ENCODE results near the gene PTCHD1.

Gene PTCHD1

DNA sequence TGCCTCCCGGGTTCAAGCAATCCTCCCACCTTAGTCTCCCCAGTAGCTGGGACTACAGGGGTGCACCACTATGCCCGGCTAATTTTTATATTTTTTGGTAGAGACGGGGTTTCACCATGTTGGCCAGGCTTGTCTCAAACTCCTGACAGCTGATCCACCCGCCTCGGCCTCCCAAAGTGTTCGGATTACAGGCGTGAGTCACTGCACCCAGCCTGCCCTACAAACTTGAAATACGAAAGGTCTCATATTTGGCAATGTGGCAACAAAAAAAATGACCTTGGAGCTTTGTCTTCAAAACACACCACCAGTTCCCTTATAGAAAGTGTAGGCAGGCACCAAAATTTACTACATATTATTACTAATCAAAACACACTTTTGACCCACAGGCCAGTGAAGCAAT is 22.9 kb upstream of the PTCHD1 start:
- no peak for DNase-seq (ENCODE audit: extremely low spot score)
- CTCF ChIA-PET, result interaction anchor here (1.3 kb wide), 1 partner anchor 12 kb away, joined by 3 read pairs; no protein-coding TSS in a partner anchor
- TF ChIP-seq, protein P1, sequence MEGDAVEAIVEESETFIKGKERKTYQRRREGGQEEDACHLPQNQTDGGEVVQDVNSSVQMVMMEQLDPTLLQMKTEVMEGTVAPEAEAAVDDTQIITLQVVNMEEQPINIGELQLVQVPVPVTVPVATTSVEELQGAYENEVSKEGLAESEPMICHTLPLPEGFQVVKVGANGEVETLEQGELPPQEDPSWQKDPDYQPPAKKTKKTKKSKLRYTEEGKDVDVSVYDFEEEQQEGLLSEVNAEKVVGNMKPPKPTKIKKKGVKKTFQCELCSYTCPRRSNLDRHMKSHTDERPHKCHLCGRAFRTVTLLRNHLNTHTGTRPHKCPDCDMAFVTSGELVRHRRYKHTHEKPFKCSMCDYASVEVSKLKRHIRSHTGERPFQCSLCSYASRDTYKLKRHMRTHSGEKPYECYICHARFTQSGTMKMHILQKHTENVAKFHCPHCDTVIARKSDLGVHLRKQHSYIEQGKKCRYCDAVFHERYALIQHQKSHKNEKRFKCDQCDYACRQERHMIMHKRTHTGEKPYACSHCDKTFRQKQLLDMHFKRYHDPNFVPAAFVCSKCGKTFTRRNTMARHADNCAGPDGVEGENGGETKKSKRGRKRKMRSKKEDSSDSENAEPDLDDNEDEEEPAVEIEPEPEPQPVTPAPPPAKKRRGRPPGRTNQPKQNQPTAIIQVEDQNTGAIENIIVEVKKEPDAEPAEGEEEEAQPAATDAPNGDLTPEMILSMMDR (IDR thresholded peaks at IDR 0.05; ENCODE audit: control extremely low read depth, extremely low read depth, low read depth, missing control alignments), result no peak
- POLR2A ChIA-PET, result no interaction called here

DNA sequence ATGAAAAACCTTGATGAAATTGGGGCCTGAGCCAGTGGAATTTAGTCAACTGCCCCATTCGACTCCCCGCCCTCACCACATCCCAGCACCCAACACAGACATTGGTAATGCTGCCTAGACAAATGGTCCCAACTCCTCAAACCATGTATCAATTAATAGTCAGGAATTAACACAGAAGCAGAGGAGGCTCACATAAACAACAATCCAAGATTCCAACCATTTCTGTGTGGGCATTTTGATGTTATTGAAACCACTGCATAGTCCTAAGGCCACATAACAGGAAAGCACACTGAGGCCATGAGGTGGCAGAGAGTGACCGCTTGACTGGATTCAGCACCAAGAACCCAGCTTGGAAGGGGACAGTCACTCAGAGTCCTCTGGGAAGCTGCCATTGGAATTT is 22.5 kb upstream of the PTCHD1 start:
- no peak for DNase-seq (ENCODE audit: extremely low spot score)
- TF ChIP-seq, protein P1 (IDR thresholded peaks at IDR 0.05; ENCODE audit: control extremely low read depth, extremely low read depth, low read depth, missing control alignments), result no peak
- POLR2A ChIA-PET, result no interaction called here
- CTCF ChIA-PET, result interaction anchor here (1.3 kb wide), 1 partner anchor 12 kb away, joined by 3 read pairs; no protein-coding TSS in a partner anchor

DNA sequence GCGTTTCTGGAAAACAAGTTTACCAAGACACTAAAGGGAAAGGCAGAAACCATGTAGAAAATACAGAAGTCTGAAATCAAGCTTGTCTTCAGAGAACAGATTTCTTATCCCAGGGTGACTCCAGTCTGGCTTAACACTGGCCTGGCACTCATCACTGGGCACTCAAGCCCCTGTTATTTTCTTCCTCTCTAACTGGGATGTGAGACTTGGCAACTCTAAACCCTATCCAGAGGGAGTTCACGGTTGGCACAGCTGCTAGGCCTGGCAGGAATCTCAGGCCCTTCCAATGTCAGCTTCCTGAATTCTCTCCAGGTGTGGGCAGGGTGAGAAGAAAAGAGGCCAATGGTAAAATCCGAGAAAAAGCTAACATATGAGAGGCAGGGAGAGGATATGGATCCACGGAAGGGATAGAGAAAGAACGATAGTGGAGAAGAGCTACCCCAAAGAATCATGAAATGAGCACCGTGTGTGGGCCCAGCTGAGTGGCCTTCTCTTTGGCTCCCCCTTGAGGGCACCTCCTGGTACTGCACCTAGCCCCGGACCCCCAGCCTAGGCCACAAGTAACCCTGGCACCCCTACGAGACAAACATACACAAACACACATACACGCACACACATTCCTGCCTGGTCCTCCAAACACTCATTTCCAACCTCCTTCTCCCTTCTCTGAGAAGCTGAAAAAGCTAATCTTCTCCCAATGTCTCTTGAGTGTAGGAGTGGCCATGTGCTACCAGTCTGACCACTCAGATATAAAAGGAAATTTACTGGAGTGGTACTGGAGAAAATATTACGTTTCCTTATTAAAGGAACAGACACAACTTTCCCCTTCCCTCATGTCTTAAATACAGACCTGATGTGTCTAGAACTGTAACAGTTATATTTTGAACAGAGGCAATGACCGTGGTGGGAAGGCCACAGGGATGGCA is 16.6 kb upstream of the PTCHD1 start:
- DNase-seq (ENCODE audit: extremely low spot score), result peak; percentile 57

DNA sequence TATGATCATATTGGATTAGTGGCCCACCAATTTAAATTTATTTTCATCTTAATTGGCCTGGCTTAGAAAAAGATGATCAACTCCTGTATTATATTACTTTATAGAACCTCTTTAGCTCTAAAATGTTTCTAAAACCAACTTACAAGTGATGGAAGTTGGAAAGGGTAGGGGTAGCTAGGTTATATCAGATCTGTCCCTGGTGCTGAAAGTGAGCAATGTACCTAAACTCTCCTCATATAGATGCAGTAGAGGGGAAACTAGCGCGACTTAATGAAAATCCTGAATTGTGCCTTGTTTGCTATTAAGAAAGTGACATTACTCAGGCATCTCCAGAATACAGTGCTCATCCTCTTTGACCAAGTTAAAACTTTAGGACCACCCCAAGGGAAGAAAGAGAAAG is 7.5 kb upstream of the PTCHD1 start:
- ChIA-PET POLR2A (no interaction called here), CTCF (no interaction called here)
- TF ChIP-seq, protein P1 (IDR thresholded peaks at IDR 0.05; ENCODE audit: control extremely low read depth, extremely low read depth, low read depth, missing control alignments), result no peak
- no peak for DNase-seq (ENCODE audit: extremely low spot score)

More for the DNA sequence above, 16.6 kb upstream of the PTCHD1 start:
- ChIA-PET POLR2A (interaction anchor here (0.6 kb wide), 1 partner anchor 1430 kb away, joined by 3 read pairs; no protein-coding TSS in a partner anchor), CTCF (interaction anchor here (0.6 to 3.0 kb wide), 9 partner anchors 9 to 1611 kb away, joined by 3 to 15 read pairs (median 3); no protein-coding TSS in a partner anchor)
- TF ChIP-seq, protein P1 (IDR thresholded peaks at IDR 0.05; ENCODE audit: control extremely low read depth, extremely low read depth, low read depth, missing control alignments), result peak; percentile 65

DNA sequence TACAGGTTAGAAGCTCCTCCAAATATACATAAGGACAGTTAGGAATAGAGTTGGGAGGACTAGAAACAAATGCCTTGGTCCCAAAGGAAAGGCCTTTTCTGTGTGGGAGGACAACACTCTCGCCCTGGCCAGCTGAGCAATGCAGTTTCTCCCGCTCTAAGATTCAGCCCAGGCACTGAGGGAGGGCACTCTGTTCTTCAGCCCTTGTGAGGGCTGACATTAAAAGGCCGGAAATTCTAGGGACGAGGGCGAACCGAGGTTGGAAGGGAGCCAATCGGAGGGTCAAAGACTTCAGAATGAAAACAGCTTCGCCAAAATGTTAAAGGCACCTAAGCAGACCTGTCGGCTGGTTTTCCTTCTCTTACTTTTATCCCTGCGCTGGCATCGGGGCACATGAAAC is 2.9 kb upstream of the PTCHD1 start:
- TF ChIP-seq, protein P1 (IDR thresholded peaks at IDR 0.05; ENCODE audit: control extremely low read depth, extremely low read depth, low read depth, missing control alignments), result no peak
- DNase-seq (ENCODE audit: extremely low spot score), result no peak
- CTCF ChIA-PET, result no interaction called here
- POLR2A ChIA-PET, result no interaction called here

DNA sequence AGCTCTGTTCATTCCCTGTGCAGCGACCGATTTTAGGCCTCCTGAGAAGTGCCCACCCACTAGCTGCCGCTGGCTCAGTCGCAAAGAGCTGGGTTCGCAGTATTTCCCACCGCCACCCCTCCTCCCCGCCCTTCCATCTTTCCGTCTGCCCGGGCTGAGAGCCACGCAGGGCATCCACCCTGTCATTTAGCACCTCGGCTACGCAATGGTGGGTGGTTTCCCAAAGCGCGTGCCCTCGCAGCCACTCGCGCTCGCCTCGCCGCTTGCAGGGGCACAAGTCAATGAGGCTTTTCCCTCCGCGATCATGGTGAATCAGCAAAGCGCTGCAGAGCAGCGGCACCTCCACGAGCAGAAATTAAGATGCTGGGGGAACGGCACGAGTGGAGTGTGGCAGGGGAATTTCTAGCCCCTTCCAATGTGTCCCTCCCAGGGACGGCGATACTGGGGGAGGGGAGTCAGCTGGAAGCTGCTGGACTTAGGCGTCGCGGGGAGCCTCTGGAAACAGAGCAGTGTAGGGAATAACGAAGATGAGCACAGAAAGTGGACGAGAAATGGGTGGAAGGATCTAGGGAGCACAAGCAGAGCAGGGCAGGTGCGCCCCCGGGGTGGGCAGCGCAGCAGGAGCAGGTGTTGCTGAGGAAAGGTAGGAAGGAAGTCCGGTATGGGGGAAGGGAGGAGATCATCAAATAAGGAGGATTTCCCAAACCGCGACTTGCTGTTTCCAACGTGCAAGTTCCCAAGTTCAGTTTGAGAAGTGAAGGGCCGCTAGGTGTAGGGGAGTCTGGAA is 2.4 kb upstream of the PTCHD1 start:
- DNase-seq (ENCODE audit: extremely low spot score), result no peak
- ChIA-PET POLR2A (no interaction called here), CTCF (interaction anchor here (1.0 kb wide), 1 partner anchor 14 kb away, joined by 3 read pairs; no protein-coding TSS in a partner anchor)
- TF ChIP-seq, protein P1 (IDR thresholded peaks at IDR 0.05; ENCODE audit: control extremely low read depth, extremely low read depth, low read depth, missing control alignments), result no peak
